Upper lobe of left lung (tissue), 6 donors: Measurements from ENCODE around the gene MAP1B. TPM values are rescaled to one million over a fixed set of nuclear protein-coding genes. Genes with fewer than 3 reads are reported as not detected.

ENCODE experiments used
- ATAC-seq, 2 donors: fragments of 200-7000 bp; cut with Tn5 transposase; one replicate each; pipeline ENCODE4 v1.9.1; 2022; ENCODE audit warnings: mild to moderate bottlenecking in 2 of 2, moderate library complexity in 2 of 2; ENCODE audit not compliant: low FRiP score in 2 of 2
- DNase-seq, 2 donors: peaks; one replicate each; pipeline ENCODE4 v3.0.0-alpha.2; 2019 to 2020
- H3K27ac ChIP-seq, 4 donors: fragments of 200-600 bp; sonication (generic); one replicate each; pipeline ENCODE4 v1.5.1; 2016 to 2019
- H3K27me3 ChIP-seq, 4 donors: fragments of 200-600 bp; sonication (generic); one replicate each; pipeline ENCODE4 v1.5.1; 2017 to 2019
- H3K36me3 ChIP-seq, 4 donors: fragments of 200-600 bp; sonication (generic); one replicate each; pipeline ENCODE4 v1.5.1; 2016 to 2019
- H3K4me1 ChIP-seq, 4 donors: fragments of 200-600 bp; sonication (generic); one replicate each; pipeline ENCODE4 v1.5.1; 2018 to 2019
- H3K4me3 ChIP-seq, 4 donors: fragments of 200-600 bp; sonication (generic); one replicate each; pipeline ENCODE4 v1.5.1; 2017 to 2019; ENCODE audit warnings: mild to moderate bottlenecking in 2 of 4, moderate library complexity in 1 of 4
- H3K9me3 ChIP-seq, 4 donors: fragments of 200-600 bp; sonication (generic); one replicate each; pipeline ENCODE4 v1.5.1; 2018 to 2019
- EP300 ChIP-seq, 4 donors: sonication (generic); formaldehyde crosslinking; IDR thresholded peaks; one replicate each; pipeline ENCODE4 v1.5.1; 2017; ENCODE audit warnings: antibody characterized with exemption in 4 of 4, control low read depth in 2 of 4
- POLR2A ChIP-seq, 4 donors: fragments of 450-650 bp; IDR thresholded peaks; one replicate each; pipeline ENCODE4 v1.5.1; 2016 to 2017; ENCODE audit warnings: antibody characterized with exemption in 4 of 4, mild to moderate bottlenecking in 2 of 4
- POLR2AphosphoS5 ChIP-seq, 2 donors: sonication (generic); formaldehyde crosslinking; IDR thresholded peaks; one replicate each; pipeline ENCODE4 v1.5.1; 2017; ENCODE audit warnings: antibody characterized with exemption in 2 of 2
- WGBS, 2 donors: methylation state at CpG; one replicate each; pipeline ENCODE4 v1.1.5; 2017 to 2018; 5-methylcytosine and 5-hydroxymethylcytosine counted together
- total RNA-seq, 6 donors: library from RNA; depleted of rRNA in 4 of 6; stranded (reverse); fragments of >200 nt in 4 of 6; gene quantifications; one replicate each; pipeline versions ENCODE4 v1.1.0 to v1.2.1, GENCODE V29; 2016 to 2021
- TF ChIP-seq, protein P1 (sequence below), 6 experiments: fragments of 450-650 bp in 4 of 6; fragments of 200-600 bp in 2 of 6; sonication (generic) in 2 of 6; IDR thresholded peaks; one replicate each; pipeline ENCODE4 v1.5.1; 2016 to 2019; ENCODE audit warnings: antibody characterized with exemption in 6 of 6
- donor health status: DM: no; HTN: no; CAD: no; lungs with moderate emphysema.
- donor health status: DM: no; HTN: yes; CAD: no; lungs with severe emphysema.

The MAP1B gene
- total RNA-seq, 6 donors from 2014 or later = 21.6 to 59.4 (median 38.0) TPM

DNA sequence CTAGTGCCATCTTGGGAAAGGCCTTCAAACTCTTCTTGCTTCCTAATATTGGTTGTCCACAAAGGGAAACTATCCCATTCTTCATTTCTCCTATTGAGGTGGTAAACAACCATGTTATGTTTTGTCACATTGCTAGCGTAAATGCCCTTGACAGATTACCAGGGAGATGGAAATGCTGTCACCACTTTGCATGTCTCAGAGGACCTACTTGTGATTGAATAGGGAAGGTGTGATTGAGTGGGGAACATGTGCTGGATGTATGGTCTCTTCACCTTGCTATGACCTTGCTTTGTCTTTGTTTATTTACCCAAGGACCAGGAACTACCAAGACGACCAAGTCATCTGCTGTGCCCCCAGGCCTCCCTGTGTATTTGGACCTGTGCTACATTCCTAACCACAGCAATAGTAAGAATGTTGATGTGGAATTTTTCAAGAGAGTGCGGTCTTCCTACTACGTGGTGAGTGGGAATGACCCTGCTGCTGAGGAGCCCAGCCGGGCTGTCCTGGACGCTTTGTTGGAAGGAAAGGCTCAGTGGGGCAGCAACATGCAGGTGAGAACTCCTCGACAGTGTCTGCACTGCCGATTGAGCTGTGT lies 96.1 kb downstream of the MAP1B start:
- no peak overlapping the region for H3K4me3 ChIP-seq
- no peak overlapping the region for H3K27ac ChIP-seq
- 80 to 92% methylated on average over 8 of the region's 8 CpGs for WGBS, 2 donors
- H3K9me3 ChIP-seq = no peaks in the 10 kb centered on the region
- TF ChIP-seq POLR2A (IDR thresholded peaks at IDR 0.05) (no peak), EP300 (IDR thresholded peaks at IDR 0.05) (no peak), POLR2AphosphoS5 (IDR thresholded peaks at IDR 0.05) (no peak)
- TF ChIP-seq, protein P1, sequence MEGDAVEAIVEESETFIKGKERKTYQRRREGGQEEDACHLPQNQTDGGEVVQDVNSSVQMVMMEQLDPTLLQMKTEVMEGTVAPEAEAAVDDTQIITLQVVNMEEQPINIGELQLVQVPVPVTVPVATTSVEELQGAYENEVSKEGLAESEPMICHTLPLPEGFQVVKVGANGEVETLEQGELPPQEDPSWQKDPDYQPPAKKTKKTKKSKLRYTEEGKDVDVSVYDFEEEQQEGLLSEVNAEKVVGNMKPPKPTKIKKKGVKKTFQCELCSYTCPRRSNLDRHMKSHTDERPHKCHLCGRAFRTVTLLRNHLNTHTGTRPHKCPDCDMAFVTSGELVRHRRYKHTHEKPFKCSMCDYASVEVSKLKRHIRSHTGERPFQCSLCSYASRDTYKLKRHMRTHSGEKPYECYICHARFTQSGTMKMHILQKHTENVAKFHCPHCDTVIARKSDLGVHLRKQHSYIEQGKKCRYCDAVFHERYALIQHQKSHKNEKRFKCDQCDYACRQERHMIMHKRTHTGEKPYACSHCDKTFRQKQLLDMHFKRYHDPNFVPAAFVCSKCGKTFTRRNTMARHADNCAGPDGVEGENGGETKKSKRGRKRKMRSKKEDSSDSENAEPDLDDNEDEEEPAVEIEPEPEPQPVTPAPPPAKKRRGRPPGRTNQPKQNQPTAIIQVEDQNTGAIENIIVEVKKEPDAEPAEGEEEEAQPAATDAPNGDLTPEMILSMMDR (IDR thresholded peaks at IDR 0.05) = no peak
- ATAC-seq (no peak), DNase-seq (no peak)
- H3K27me3 ChIP-seq = no peaks in the 10 kb centered on the region
- H3K4me1 ChIP-seq = no peaks in the 10 kb centered on the region
- H3K36me3 ChIP-seq = no peaks in the 10 kb centered on the region

GRCh38 chr5:72204946-72205345 lies 97.7 kb downstream of the MAP1B start:
- no peak for TF ChIP-seq EP300 (IDR thresholded peaks at IDR 0.05)
- no peak for TF ChIP-seq POLR2A (IDR thresholded peaks at IDR 0.05)
- TF ChIP-seq, protein P1 (IDR thresholded peaks at IDR 0.05) = no peak
- TF ChIP-seq POLR2AphosphoS5 (IDR thresholded peaks at IDR 0.05) = no peak

DNA sequence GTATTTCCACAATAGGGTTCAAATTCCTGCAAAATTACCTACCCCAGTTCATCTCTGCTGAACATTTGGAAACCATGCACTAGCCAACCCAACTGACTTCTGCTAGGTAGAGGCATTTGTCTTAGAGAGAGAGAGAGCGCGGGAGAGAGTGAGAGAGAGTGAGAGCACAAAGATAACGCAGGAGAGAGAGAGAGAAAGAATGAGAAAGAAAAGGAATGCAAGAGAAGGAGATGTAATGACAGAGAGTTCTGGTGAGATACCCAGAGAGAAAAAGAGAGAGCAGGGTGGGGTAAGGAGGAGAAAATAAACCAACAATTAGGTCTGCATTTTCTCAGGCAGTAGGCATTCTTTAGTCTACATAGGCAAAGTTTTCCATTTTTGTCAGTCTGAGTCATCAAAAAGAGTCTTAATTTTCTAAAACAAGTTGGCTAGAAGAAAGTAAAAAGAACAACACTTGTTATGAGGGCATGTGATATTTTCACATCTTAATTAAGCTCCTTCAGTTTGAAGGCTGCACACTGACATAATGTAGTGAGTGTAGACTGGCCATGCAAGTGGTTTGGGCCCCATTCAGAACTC lies 98.2 kb downstream of the MAP1B start:
- ATAC-seq (no peak), DNase-seq (no peak)
- Histone ChIP-seq H3K27me3 (no peaks in the 10 kb centered on the region), H3K4me1 (peaks cover 0 to 2% (median 0%) of the 10 kb centered on the region in 4 donors), H3K4me3 (no peak overlapping the region), H3K9me3 (no peaks in the 10 kb centered on the region), H3K27ac (no peak overlapping the region), H3K36me3 (no peaks in the 10 kb centered on the region)
- WGBS, 2 donors = 94 to 100% methylated on average over 3 of the region's 3 CpGs
- no peak for TF ChIP-seq POLR2AphosphoS5 (IDR thresholded peaks at IDR 0.05)

More at GRCh38 chr5:72204946-72205345, 97.7 kb downstream of the MAP1B start:
- Histone ChIP-seq H3K4me1 (no peaks in the 10 kb centered on the region), H3K27ac (no peak overlapping the region), H3K27me3 (no peaks in the 10 kb centered on the region), H3K4me3 (no peak overlapping the region), H3K9me3 (no peaks in the 10 kb centered on the region), H3K36me3 (no peaks in the 10 kb centered on the region)
- 94 to 95% methylated on average over 1 of the region's 1 CpG for WGBS, 2 donors
- no peak for ATAC-seq
- no peak for DNase-seq

GRCh38 chr5:72206160-72206559 lies 98.9 kb downstream of the MAP1B start:
- Histone ChIP-seq H3K27ac (no peak overlapping the region), H3K27me3 (no peaks in the 10 kb centered on the region), H3K9me3 (no peaks in the 10 kb centered on the region), H3K36me3 (no peaks in the 10 kb centered on the region), H3K4me1 (peaks cover 0 to 4% (median 0%) of the 10 kb centered on the region in 4 donors), H3K4me3 (no peak overlapping the region)
- DNase-seq = no peak
- no peak for ATAC-seq
- 82 to 83% methylated on average over 3 of the region's 3 CpGs for WGBS, 2 donors
- TF ChIP-seq EP300 (IDR thresholded peaks at IDR 0.05) (no peak), POLR2A (IDR thresholded peaks at IDR 0.05) (no peak)

- Histone ChIP-seq H3K27me3 (no peaks in the 10 kb centered on the region), H3K4me1 (peaks cover 0 to 4% (median 0%) of the 10 kb centered on the region in 4 donors), H3K9me3 (no peaks in the 10 kb centered on the region), H3K36me3 (no peaks in the 10 kb centered on the region), H3K4me3 (no peak overlapping the region), H3K27ac (no peak overlapping the region)
- 92 to 97% methylated on average over 3 of the region's 3 CpGs for WGBS, 2 donors
- ATAC-seq (no peak), DNase-seq (no peak)
- TF ChIP-seq POLR2A (IDR thresholded peaks at IDR 0.05) = no peak
- no peak for TF ChIP-seq POLR2AphosphoS5 (IDR thresholded peaks at IDR 0.05)
- TF ChIP-seq, protein P1 (IDR thresholded peaks at IDR 0.05) = no peak
- TF ChIP-seq EP300 (IDR thresholded peaks at IDR 0.05) = no peak
Observed at GRCh38 chr5:72206994-72207393, 99.7 kb downstream of the MAP1B start.
